Measurements from ENCODE around the gene NCAPH2. TPM values are rescaled to one million over a fixed set of nuclear protein-coding genes. Genes with fewer than 3 reads are reported as not detected.
A peak's percentile ranks its signal among the peaks of the same experiment; 100 is the strongest.

NCAPH2 gene
- total RNA-seq, 2 experiments from 2014 or later = 184 to 185 TPM

DNA sequence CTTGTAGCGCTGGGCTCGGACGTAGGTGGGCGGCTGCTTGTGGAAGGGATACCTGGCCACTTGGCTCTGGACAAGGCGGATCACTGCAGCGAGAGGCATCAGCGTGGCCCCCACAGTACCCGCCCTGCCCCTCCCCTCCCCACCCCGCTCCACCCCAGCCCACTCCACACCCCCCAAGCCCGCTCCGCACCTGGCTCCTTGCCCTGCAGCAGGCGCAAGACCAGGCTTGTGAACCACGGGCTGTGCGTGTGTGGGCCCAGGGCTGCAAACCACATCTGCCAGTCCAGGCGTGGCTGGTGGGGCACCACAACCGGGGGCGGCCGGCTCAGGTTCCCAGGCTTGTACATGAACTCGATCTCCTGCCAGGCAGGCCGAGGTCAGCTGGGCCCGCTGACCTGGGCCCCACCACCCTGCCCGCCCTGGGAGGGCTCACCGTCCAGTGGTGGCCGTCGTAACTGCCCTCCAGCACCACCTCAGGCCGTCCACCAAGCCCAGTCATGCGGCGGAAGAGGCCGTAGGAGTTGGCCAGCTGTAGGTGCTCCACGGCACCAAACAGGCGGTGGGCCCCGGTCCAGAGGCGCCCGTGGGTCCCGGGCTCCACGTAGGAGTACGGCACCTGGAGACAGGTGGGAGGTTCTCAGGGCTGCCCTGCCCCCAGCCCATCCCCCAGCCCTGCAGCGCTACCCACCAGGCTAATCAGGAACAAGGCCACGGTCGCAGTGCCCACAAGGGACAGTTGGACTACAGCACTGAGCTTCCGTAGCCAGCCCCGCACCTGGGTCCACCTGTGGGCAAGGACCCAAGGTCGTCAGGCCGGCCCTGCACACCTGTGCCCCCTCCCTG lies 3.4 kb upstream of the NCAPH2 start:
- no peak overlapping the region for H3K4me3 ChIP-seq (ENCODE audit: low read length)
- no peaks in the 10 kb centered on the region for H3K9me3 ChIP-seq (ENCODE audit: control insufficient read depth in 1 of 2, insufficient read depth in 1 of 2, low read length in 2 of 2)
- intact Hi-C loops (cut with DNase I, micrococcal nuclease) = loop anchor here (5.0 to 10.0 kb wide), 3 partner anchors 32 to 160 kb away; partner anchors contain the start of gene PPP6R2 (in 1 of the 2)
- no peaks in the 10 kb centered on the region for H3K27me3 ChIP-seq (ENCODE audit: control insufficient read depth in 1 of 2, insufficient read depth in 2 of 2, low read length in 2 of 2)
- Mint-ChIP-seq H3K9me3 (no peaks in the 10 kb centered on the region), H3K27me3 (no peaks in the 10 kb centered on the region), H3K36me3 (ENCODE audit: low read depth) (peaks cover 15% of the 10 kb centered on the region), H3K4me3 (no peak overlapping the region), H3K4me1 (ENCODE audit: low read depth) (peaks cover 19% of the 10 kb centered on the region), H3K27ac (no peak overlapping the region)
- ATAC-seq (ENCODE audit: poor library complexity) (no peak), DNase-seq (peak in 1 of 14 experiments; percentile 42)
- ChIA-PET POLR2A (interaction anchor here (1.5 kb wide), 1 partner anchor 23 kb away, joined by 4 read pairs; no protein-coding TSS in a partner anchor), CTCF (interaction anchor here (1.3 kb wide), 1 partner anchor 21 kb away, joined by 4 read pairs; the partner anchor contains the start of gene SCO2)
- no peak overlapping the region for H3K27ac ChIP-seq (ENCODE audit: low read depth in 1 of 2, low read length in 2 of 2)
- H3K36me3 ChIP-seq (ENCODE audit: insufficient read depth, low read length) = peaks cover 37% of the 10 kb centered on the region
- H3K4me1 ChIP-seq (ENCODE audit: insufficient read depth, low read length) = peaks cover 38% of the 10 kb centered on the region
- TF ChIP-seq, protein P1, sequence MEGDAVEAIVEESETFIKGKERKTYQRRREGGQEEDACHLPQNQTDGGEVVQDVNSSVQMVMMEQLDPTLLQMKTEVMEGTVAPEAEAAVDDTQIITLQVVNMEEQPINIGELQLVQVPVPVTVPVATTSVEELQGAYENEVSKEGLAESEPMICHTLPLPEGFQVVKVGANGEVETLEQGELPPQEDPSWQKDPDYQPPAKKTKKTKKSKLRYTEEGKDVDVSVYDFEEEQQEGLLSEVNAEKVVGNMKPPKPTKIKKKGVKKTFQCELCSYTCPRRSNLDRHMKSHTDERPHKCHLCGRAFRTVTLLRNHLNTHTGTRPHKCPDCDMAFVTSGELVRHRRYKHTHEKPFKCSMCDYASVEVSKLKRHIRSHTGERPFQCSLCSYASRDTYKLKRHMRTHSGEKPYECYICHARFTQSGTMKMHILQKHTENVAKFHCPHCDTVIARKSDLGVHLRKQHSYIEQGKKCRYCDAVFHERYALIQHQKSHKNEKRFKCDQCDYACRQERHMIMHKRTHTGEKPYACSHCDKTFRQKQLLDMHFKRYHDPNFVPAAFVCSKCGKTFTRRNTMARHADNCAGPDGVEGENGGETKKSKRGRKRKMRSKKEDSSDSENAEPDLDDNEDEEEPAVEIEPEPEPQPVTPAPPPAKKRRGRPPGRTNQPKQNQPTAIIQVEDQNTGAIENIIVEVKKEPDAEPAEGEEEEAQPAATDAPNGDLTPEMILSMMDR (IDR thresholded peaks at IDR 0.05) = no peak

DNA sequence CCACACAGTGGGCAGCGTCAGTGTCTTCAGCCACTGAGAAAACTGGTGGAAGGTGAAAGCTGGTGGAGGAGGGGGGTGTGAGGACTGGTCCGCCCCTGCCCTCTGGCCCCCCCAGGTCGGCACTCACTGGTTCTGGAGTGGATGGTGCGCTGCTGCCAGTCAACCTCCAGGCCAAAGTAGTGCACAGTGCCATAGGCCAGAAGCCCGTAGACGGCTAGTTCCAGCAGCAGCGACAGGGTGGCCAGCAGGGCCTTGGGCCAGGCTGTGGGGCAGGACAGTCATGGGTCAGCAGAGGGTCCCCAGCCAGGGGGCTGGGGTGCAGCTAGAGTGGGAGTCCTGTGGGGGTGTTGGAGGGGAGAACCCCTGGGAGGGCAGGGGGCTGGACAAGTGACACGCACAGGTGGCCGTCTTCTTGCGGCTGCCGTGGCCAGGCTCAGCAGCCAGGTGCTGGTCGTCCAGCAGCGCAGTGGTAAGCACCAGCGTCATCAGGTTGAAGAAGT lies 2.7 kb upstream of the NCAPH2 start:
- intact Hi-C loops (cut with DNase I, micrococcal nuclease) = loop anchor here (5.0 to 10.0 kb wide), 3 partner anchors 33 to 161 kb away; partner anchors contain the start of gene PPP6R2 (in 1 of the 2)
- H3K9me3 ChIP-seq (ENCODE audit: control insufficient read depth in 1 of 2, insufficient read depth in 1 of 2, low read length in 2 of 2) = no peaks in the 10 kb centered on the region
- H3K27ac Mint-ChIP-seq = no peak overlapping the region
- POLR2A ChIA-PET = interaction anchor here (1.4 kb wide), 1 partner anchor 116 kb away, joined by 3 read pairs; no protein-coding TSS in a partner anchor
- peaks cover 15% of the 10 kb centered on the region for H3K36me3 Mint-ChIP-seq (ENCODE audit: low read depth)
- TF ChIP-seq, protein P1 (IDR thresholded peaks at IDR 0.05) = no peak
- no peaks in the 10 kb centered on the region for H3K9me3 Mint-ChIP-seq
- CTCF ChIA-PET = no interaction called here
- H3K4me1 ChIP-seq (ENCODE audit: insufficient read depth, low read length) = peaks cover 38% of the 10 kb centered on the region
- H3K27ac ChIP-seq (ENCODE audit: low read depth in 1 of 2, low read length in 2 of 2) = no peak overlapping the region
- H3K4me3 Mint-ChIP-seq = no peak overlapping the region
- peaks cover 21% of the 10 kb centered on the region for H3K4me1 Mint-ChIP-seq (ENCODE audit: low read depth)
- no peak overlapping the region for H3K4me3 ChIP-seq (ENCODE audit: low read length)
- H3K27me3 ChIP-seq (ENCODE audit: control insufficient read depth in 1 of 2, insufficient read depth in 2 of 2, low read length in 2 of 2) = no peaks in the 10 kb centered on the region
- no peaks in the 10 kb centered on the region for H3K27me3 Mint-ChIP-seq
- H3K36me3 ChIP-seq (ENCODE audit: insufficient read depth, low read length) = peaks cover 37% of the 10 kb centered on the region
- DNase-seq = peak in 1 of 14 experiments; percentile 41
- no peak for ATAC-seq (ENCODE audit: poor library complexity)

DNA sequence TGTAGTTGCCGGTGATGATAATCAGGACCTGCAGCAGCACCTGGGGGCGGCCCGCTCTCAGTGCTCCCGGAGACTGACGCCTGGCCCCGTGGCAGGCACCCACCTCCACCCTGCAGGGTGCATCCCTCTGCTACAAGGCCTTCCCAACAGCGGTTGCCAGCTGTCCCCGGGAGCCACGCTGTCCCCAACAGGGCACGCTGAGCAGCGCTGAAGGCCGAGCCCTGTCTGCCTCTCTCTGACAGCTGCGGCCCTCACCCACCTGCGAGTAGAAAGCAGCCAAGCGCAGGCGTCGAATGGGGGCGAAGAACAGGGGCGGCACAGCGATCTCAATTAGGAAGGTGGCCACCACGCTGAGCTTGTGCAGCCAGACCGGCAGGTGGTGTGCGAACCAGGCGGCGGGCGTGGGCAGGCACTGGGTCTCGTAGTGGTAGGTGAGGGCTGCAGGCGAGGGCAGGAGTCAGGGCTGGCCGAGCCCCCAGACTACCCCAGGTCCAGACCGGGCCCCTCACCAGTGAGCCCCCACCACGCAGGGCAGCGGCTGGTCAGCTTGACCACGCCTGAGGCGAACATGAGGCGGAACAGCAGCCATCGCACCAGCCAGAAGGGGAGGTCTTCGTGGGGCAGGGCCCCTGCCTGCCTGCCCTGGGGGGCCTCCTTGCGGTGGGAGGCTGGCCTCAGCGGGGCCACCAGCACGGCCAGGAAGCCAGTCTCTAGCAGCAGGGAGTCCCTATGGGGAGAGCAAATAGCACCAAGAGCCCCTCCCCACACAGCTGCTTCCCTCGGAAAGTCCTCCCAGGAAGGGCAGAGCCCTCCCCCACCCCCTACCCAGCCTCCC lies 2.0 kb upstream of the NCAPH2 start:
- Mint-ChIP-seq H3K4me1 (ENCODE audit: low read depth) (peaks cover 21% of the 10 kb centered on the region), H3K36me3 (ENCODE audit: low read depth) (peaks cover 15% of the 10 kb centered on the region), H3K27ac (peak overlapping the region; percentile 89), H3K4me3 (peak overlapping the region; percentile 45), H3K27me3 (no peaks in the 10 kb centered on the region), H3K9me3 (no peaks in the 10 kb centered on the region)
- H3K4me3 ChIP-seq (ENCODE audit: low read length) = peak overlapping the region; percentile 92
- ChIA-PET CTCF (no interaction called here), POLR2A (interaction anchor here (1.4 to 4.9 kb wide), 2 partner anchors 19 to 115 kb away, joined by 3 to 250 read pairs; partner anchors contain the start of gene SCO2)
- no peaks in the 10 kb centered on the region for H3K27me3 ChIP-seq (ENCODE audit: control insufficient read depth in 1 of 2, insufficient read depth in 2 of 2, low read length in 2 of 2)
- ATAC-seq (ENCODE audit: poor library complexity) (no peak), DNase-seq (peak in 1 of 14 experiments; percentile 51)
- H3K36me3 ChIP-seq (ENCODE audit: insufficient read depth, low read length) = peaks cover 37% of the 10 kb centered on the region
- H3K4me1 ChIP-seq (ENCODE audit: insufficient read depth, low read length) = peaks cover 38% of the 10 kb centered on the region
- intact Hi-C loops (cut with DNase I, micrococcal nuclease) = loop anchor here (2.0 to 10.0 kb wide), 4 partner anchors 29 to 161 kb away; partner anchors contain the start of gene PPP6R2 (in 1 of the 2)
- H3K27ac ChIP-seq (ENCODE audit: low read depth in 1 of 2, low read length in 2 of 2) = peak overlapping the region; percentile 2 to 89
- no peaks in the 10 kb centered on the region for H3K9me3 ChIP-seq (ENCODE audit: control insufficient read depth in 1 of 2, insufficient read depth in 1 of 2, low read length in 2 of 2)
- TF ChIP-seq, protein P1 (IDR thresholded peaks at IDR 0.05) = no peak
